Body of pancreas (tissue), 4 donors: Measurements from ENCODE around the gene USP12.

Experiments
- POLR2A ChIP-seq, 3 donors: fragments of 450-650 bp; IDR thresholded peaks; one replicate each; pipeline ENCODE4 v1.6.1; 2016; ENCODE audit warnings: antibody characterized with exemption in 3 of 3, mild to moderate bottlenecking in 2 of 3
- TF ChIP-seq, protein P1 (sequence below), 7 experiments: fragments of 450-650 bp in 4 of 7; fragments of 200-600 bp in 3 of 7; sonication (generic) in 3 of 7; IDR thresholded peaks; one replicate each; pipeline ENCODE4 v1.5.1; 2016 to 2019; ENCODE audit warnings: antibody characterized with exemption in 7 of 7

DNA sequence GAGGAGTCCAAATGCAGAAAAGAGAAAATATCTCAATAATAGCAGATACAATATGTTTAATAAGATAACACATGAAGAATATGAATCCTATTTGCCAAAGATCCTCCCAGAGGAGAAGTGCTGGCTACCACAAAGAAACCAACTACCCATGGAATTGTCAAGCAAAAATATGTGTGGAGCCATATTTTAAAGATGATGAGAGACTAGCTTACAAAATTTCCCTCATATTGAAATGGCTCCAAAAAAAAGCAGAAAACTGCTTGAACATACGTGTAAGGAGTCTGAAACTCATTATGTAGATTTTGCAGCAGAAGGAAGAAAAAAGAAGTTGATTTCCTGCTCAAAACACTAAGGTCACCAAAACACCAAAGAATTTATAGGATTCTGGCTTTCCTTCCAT is 94.2 kb downstream of the USP12 start:
- no peak for TF ChIP-seq POLR2A (IDR thresholded peaks at IDR 0.05)
- TF ChIP-seq, protein P1, sequence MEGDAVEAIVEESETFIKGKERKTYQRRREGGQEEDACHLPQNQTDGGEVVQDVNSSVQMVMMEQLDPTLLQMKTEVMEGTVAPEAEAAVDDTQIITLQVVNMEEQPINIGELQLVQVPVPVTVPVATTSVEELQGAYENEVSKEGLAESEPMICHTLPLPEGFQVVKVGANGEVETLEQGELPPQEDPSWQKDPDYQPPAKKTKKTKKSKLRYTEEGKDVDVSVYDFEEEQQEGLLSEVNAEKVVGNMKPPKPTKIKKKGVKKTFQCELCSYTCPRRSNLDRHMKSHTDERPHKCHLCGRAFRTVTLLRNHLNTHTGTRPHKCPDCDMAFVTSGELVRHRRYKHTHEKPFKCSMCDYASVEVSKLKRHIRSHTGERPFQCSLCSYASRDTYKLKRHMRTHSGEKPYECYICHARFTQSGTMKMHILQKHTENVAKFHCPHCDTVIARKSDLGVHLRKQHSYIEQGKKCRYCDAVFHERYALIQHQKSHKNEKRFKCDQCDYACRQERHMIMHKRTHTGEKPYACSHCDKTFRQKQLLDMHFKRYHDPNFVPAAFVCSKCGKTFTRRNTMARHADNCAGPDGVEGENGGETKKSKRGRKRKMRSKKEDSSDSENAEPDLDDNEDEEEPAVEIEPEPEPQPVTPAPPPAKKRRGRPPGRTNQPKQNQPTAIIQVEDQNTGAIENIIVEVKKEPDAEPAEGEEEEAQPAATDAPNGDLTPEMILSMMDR (IDR thresholded peaks at IDR 0.05): no peak
